Liver (tissue), 9 donors: ENCODE data around the gene C1QTNF3. TPM values are rescaled to one million over a fixed set of nuclear protein-coding genes. Genes with fewer than 3 reads are reported as not detected.

Experiments
- DNase-seq: peaks from one replicate; pipeline ENCODE4 v3.0.0-alpha.2; 2017; ENCODE audit warnings: low spot score
- H3K27ac ChIP-seq, 2 donors: one replicate each; pipeline ENCODE4 v1.7.0; 2013; ENCODE audit warnings: inconsistent platforms in 2 of 2, low read length in 2 of 2, control low read depth in 1 of 2, low read depth in 1 of 2, mild to moderate bottlenecking in 1 of 2
- H3K27me3 ChIP-seq, 4 donors: one replicate each; pipeline versions ENCODE4 v1.6.1 to v1.7.0; 2013; ENCODE audit warnings: low read length in 3 of 4, inconsistent platforms in 1 of 4, mild to moderate bottlenecking in 1 of 4, moderate library complexity in 1 of 4; ENCODE audit not compliant: control insufficient read depth in 4 of 4, insufficient read depth in 4 of 4
- H3K36me3 ChIP-seq, 4 donors: one replicate each; pipeline versions ENCODE4 v1.6.1 to v1.7.0; 2013; ENCODE audit warnings: low read length in 3 of 4, mild to moderate bottlenecking in 3 of 4, low read depth in 1 of 4, moderate library complexity in 1 of 4; ENCODE audit not compliant: control insufficient read depth in 4 of 4, insufficient read depth in 3 of 4
- H3K4me1 ChIP-seq, 4 donors: one replicate each; pipeline versions ENCODE4 v1.6.1 to v1.7.0; 2013; ENCODE audit warnings: low read length in 3 of 4, mild to moderate bottlenecking in 3 of 4, moderate library complexity in 1 of 4; ENCODE audit not compliant: control insufficient read depth in 4 of 4, insufficient read depth in 4 of 4
- H3K4me3 ChIP-seq, 3 donors: one replicate each; pipeline versions ENCODE4 v1.6.1 to v1.7.0; 2013; ENCODE audit warnings: low read length in 3 of 3, control low read depth in 1 of 3, low read depth in 1 of 3, mild to moderate bottlenecking in 1 of 3
- H3K9ac ChIP-seq, 2 donors: one replicate each; pipeline ENCODE4 v1.7.0; 2013; ENCODE audit warnings: low read length in 2 of 2, mild to moderate bottlenecking in 2 of 2, moderate library complexity in 2 of 2, control low read depth in 1 of 2, low read depth in 1 of 2
- H3K9me3 ChIP-seq, 4 donors: one replicate each; pipeline versions ENCODE4 v1.6.1 to v1.7.0; 2013; ENCODE audit warnings: low read length in 3 of 4; ENCODE audit not compliant: control insufficient read depth in 4 of 4
- EGR1 ChIP-seq, 2 donors: IDR thresholded peaks; 2 replicates each; pipeline ENCODE4 v1.6.1; 2016 to 2018; ENCODE audit warnings: antibody characterized with exemption in 2 of 2, low read depth in 2 of 2
- FOXA1 ChIP-seq: IDR thresholded peaks from 2 replicates; pipeline ENCODE4 v1.6.1; 2016; ENCODE audit warnings: antibody characterized with exemption
- FOXA2 ChIP-seq: IDR thresholded peaks from 2 replicates; pipeline ENCODE4 v1.6.1; 2016; ENCODE audit warnings: antibody characterized with exemption
- GABPA ChIP-seq, 2 donors: IDR thresholded peaks in 1 of 2; conservative IDR thresholded peaks in 1 of 2; 2 replicates each; pipeline ENCODE4 v1.6.1; 2016; ENCODE audit warnings: antibody characterized with exemption in 2 of 2, mild to moderate bottlenecking in 1 of 2, moderate library complexity in 1 of 2
- HNF4A ChIP-seq, 2 donors: conservative IDR thresholded peaks; 2 replicates each; pipeline ENCODE4 v1.6.1; 2016; ENCODE audit warnings: antibody characterized with exemption in 2 of 2, mild to moderate bottlenecking in 2 of 2
- HNF4G ChIP-seq: IDR thresholded peaks from 2 replicates; pipeline ENCODE4 v1.6.1; 2016; ENCODE audit warnings: antibody characterized with exemption
- JUND ChIP-seq, 2 donors: IDR thresholded peaks; 2 replicates each; pipeline ENCODE4 v1.6.1; 2016; ENCODE audit warnings: antibody characterized with exemption in 2 of 2
- NR2F2 ChIP-seq: IDR thresholded peaks from 2 replicates; pipeline ENCODE4 v1.6.1; 2016; ENCODE audit warnings: antibody characterized with exemption
- RXRA ChIP-seq, 2 donors: IDR thresholded peaks; 2 replicates each; pipeline ENCODE4 v1.6.1; 2017 to 2018; ENCODE audit warnings: antibody characterized with exemption in 2 of 2, mild to moderate bottlenecking in 1 of 2
- SP1 ChIP-seq: IDR thresholded peaks from 2 replicates; pipeline ENCODE4 v1.6.1; 2018; ENCODE audit warnings: antibody characterized with exemption, mild to moderate bottlenecking
- TAF1 ChIP-seq: conservative IDR thresholded peaks from 2 replicates; pipeline ENCODE4 v1.6.1; 2016; ENCODE audit warnings: antibody characterized with exemption, mild to moderate bottlenecking
- WGBS: extraction: QIAGEN DNeasy Blood & Tissue Kit; methylation state at CpG from one replicate; pipeline ENCODE4 v1.1.7; 2013; 5-methylcytosine and 5-hydroxymethylcytosine counted together
- polyA plus RNA-seq, 2 donors: library from polyadenylated mRNA; stranded (reverse) in 1 of 2; unstranded in 1 of 2; fragments of 200-250 nt in 1 of 2; fragments of >200 nt in 1 of 2; fragmentation: Nextera tagmentation in 1 of 2; extraction: Ambion mirVana in 1 of 2; gene quantifications; one replicate each; pipeline versions ENCODE4 v1.2.1 to v1.2.3, GENCODE V29; 2013 to 2015
- total RNA-seq, 2 donors: library from RNA; depleted of rRNA; stranded (reverse); fragments of >200 nt; gene quantifications; one replicate each; pipeline ENCODE4 v1.2.3, GENCODE V29; 2014
- TF ChIP-seq, protein P1 (sequence below): IDR thresholded peaks from 2 replicates; pipeline ENCODE4 v1.6.1; 2016; ENCODE audit warnings: antibody characterized with exemption
- TF ChIP-seq, protein P2 (sequence below): IDR thresholded peaks from 2 replicates; pipeline ENCODE4 v1.6.1; 2016; ENCODE audit warnings: antibody characterized with exemption
- TF ChIP-seq, protein P3 (sequence below): fragments of 150-350 bp; IDR thresholded peaks from 2 replicates; pipeline ENCODE4 v1.5.1; 2017; ENCODE audit warnings: improper control_type of control experiment, low read depth, low read length; ENCODE audit not compliant: missing input control
- TF ChIP-seq, protein P4 (sequence below): IDR thresholded peaks from 2 replicates; pipeline ENCODE4 v1.6.1; 2016; ENCODE audit warnings: antibody characterized with exemption, mild to moderate bottlenecking
- donor health status: healthy.
- donor health status: healthy.
- donor health status: healthy.
- donor health status: healthy.
- donor health status: healthy.

Gene C1QTNF3
- total and polyA plus RNA-seq, 4 donors, result 0.81 to 6.2 (median 2.5) TPM

DNA sequence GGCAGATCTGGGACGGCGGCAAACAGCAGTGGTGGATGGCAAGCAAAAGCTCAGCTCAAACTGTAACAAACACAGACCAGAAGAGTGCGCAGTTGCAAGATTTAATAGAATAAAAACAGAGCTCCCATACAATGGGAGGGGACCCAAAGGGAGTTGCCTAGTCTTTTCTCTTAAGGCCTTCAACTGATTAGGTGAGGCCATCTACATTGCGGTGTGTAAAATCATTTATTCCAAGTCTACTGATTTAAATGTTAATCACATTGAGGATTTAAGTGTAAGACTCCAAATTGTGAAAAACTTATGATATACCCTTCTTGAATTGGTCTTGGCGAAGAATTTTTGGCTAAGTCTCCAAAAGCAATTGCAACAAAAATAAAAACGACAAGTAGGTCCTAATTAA lies 21.6 kb upstream of the C1QTNF3 start:
- Histone ChIP-seq H3K9me3 (no peaks in the 10 kb centered on the region), H3K4me3 (no peak overlapping the region), H3K36me3 (no peaks in the 10 kb centered on the region), H3K9ac (no peak overlapping the region), H3K27ac (no peak overlapping the region), H3K4me1 (peaks cover 10 to 31% (median 22%) of the 10 kb centered on the region in 4 donors), H3K27me3 (no peaks in the 10 kb centered on the region)
- DNase-seq, result no peak
- TF ChIP-seq FOXA1 (no peak), SP1 (no peak), TAF1 (no peak), HNF4A (conservative IDR thresholded peaks at IDR 0.05) (no peak), FOXA2 (no peak), JUND (IDR thresholded peaks at IDR 0.05) (no peak)
- TF ChIP-seq, protein P1, sequence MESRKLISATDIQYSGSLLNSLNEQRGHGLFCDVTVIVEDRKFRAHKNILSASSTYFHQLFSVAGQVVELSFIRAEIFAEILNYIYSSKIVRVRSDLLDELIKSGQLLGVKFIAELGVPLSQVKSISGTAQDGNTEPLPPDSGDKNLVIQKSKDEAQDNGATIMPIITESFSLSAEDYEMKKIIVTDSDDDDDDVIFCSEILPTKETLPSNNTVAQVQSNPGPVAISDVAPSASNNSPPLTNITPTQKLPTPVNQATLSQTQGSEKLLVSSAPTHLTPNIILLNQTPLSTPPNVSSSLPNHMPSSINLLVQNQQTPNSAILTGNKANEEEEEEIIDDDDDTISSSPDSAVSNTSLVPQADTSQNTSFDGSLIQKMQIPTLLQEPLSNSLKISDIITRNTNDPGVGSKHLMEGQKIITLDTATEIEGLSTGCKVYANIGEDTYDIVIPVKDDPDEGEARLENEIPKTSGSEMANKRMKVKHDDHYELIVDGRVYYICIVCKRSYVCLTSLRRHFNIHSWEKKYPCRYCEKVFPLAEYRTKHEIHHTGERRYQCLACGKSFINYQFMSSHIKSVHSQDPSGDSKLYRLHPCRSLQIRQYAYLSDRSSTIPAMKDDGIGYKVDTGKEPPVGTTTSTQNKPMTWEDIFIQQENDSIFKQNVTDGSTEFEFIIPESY, result no peak
- TF ChIP-seq, protein P2, sequence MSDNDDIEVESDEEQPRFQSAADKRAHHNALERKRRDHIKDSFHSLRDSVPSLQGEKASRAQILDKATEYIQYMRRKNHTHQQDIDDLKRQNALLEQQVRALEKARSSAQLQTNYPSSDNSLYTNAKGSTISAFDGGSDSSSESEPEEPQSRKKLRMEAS, result no peak
- TF ChIP-seq, protein P3, sequence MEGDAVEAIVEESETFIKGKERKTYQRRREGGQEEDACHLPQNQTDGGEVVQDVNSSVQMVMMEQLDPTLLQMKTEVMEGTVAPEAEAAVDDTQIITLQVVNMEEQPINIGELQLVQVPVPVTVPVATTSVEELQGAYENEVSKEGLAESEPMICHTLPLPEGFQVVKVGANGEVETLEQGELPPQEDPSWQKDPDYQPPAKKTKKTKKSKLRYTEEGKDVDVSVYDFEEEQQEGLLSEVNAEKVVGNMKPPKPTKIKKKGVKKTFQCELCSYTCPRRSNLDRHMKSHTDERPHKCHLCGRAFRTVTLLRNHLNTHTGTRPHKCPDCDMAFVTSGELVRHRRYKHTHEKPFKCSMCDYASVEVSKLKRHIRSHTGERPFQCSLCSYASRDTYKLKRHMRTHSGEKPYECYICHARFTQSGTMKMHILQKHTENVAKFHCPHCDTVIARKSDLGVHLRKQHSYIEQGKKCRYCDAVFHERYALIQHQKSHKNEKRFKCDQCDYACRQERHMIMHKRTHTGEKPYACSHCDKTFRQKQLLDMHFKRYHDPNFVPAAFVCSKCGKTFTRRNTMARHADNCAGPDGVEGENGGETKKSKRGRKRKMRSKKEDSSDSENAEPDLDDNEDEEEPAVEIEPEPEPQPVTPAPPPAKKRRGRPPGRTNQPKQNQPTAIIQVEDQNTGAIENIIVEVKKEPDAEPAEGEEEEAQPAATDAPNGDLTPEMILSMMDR, result no peak
- WGBS, result 98% methylated on average over 6 of the region's 6 CpGs

DNA sequence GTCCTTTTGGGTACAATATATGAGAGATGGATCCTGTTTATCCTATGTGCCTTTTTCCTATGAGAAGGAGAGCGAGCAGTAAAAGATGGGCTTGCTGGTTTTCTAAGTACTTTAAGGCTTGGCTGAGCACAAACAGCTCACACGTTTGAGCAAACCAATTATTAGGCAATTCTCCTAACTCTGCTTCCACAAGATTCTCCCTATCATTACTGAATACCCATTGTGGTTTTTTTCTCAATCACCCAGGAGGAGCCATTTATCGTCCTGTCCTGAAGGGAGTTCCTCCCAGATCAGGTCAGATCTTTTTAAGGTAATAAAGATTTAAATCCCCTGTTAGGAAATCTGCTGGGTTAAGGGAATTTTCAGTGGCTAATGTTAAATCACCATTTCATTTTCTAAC lies 19.4 kb upstream of the C1QTNF3 start:
- Histone ChIP-seq H3K36me3 (no peaks in the 10 kb centered on the region), H3K27me3 (no peaks in the 10 kb centered on the region), H3K27ac (peak overlapping the region in 1 of 2 donors; percentile 58), H3K9me3 (no peaks in the 10 kb centered on the region), H3K9ac (no peak overlapping the region), H3K4me3 (no peak overlapping the region), H3K4me1 (peaks cover 10 to 52% (median 42%) of the 10 kb centered on the region in 4 donors)
- DNase-seq, result no peak
- 48% methylated on average over 3 of the region's 3 CpGs for WGBS
- TF ChIP-seq JUND (IDR thresholded peaks at IDR 0.05) (no peak), EGR1 (IDR thresholded peaks at IDR 0.05; ENCODE audit: low read depth in 2 of 2) (no peak), HNF4G (no peak)
- TF ChIP-seq, protein P1, result no peak

DNA sequence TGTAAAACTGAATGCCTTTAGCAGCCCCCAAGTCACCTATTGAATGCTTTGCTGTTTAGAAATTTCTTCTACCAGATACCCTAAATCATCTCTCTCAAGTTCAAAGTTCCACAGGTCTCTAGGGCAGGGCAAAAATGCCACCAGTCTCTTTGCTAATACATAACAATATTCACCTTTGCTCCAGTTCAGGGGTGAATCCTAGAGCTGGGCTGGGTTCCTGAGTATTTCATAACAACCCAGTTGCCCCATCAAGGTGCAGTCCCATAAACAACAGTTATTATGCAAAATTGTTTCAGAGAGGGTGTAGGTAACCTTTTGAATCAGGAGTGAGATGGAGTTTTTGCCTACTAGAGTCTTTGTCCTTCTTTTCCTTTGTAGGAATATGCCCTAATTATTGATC lies 19.0 kb upstream of the C1QTNF3 start:
- DNase-seq, result no peak
- Histone ChIP-seq H3K9me3 (no peaks in the 10 kb centered on the region), H3K4me3 (no peak overlapping the region), H3K4me1 (peaks cover 10 to 54% (median 45%) of the 10 kb centered on the region in 4 donors), H3K27me3 (no peaks in the 10 kb centered on the region), H3K27ac (peak overlapping the region in 1 of 2 donors; percentile 58), H3K9ac (no peak overlapping the region), H3K36me3 (no peaks in the 10 kb centered on the region)
- TF ChIP-seq RXRA (IDR thresholded peaks at IDR 0.05) (peak; percentile 97 to 98), GABPA (IDR thresholded peaks at IDR 0.05 in 1 of 2, conservative IDR thresholded peaks at IDR 0.05 in 1 of 2) (no peak), HNF4G (peak; percentile 70), FOXA2 (peak; percentile 50), NR2F2 (peak; percentile 56), JUND (IDR thresholded peaks at IDR 0.05) (peak; percentile 70 to 78), TAF1 (no peak)
- TF ChIP-seq, protein P4, sequence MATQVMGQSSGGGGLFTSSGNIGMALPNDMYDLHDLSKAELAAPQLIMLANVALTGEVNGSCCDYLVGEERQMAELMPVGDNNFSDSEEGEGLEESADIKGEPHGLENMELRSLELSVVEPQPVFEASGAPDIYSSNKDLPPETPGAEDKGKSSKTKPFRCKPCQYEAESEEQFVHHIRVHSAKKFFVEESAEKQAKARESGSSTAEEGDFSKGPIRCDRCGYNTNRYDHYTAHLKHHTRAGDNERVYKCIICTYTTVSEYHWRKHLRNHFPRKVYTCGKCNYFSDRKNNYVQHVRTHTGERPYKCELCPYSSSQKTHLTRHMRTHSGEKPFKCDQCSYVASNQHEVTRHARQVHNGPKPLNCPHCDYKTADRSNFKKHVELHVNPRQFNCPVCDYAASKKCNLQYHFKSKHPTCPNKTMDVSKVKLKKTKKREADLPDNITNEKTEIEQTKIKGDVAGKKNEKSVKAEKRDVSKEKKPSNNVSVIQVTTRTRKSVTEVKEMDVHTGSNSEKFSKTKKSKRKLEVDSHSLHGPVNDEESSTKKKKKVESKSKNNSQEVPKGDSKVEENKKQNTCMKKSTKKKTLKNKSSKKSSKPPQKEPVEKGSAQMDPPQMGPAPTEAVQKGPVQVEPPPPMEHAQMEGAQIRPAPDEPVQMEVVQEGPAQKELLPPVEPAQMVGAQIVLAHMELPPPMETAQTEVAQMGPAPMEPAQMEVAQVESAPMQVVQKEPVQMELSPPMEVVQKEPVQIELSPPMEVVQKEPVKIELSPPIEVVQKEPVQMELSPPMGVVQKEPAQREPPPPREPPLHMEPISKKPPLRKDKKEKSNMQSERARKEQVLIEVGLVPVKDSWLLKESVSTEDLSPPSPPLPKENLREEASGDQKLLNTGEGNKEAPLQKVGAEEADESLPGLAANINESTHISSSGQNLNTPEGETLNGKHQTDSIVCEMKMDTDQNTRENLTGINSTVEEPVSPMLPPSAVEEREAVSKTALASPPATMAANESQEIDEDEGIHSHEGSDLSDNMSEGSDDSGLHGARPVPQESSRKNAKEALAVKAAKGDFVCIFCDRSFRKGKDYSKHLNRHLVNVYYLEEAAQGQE, result peak; percentile 37
- TF ChIP-seq, protein P3, result no peak
